Measurements from ENCODE around the gene WDCP. TPM values are rescaled to one million over a fixed set of nuclear protein-coding genes. Genes with fewer than 3 reads are reported as not detected.

The WDCP gene
- total and polyA plus RNA-seq, 2 donors (not counting 3 experiments of a cell fraction or from before 2014, with no cell fraction given), result 9.6 to 15.4 TPM

GRCh38 chr2:24026233-24026632 lies 21.0 kb downstream of the WDCP start:
- H3K9me3 ChIP-seq (replicated peaks; ENCODE audit: control insufficient read depth, insufficient read depth, low read length), result no peaks in the 10 kb centered on the region
- no peak overlapping the region for H3K27ac ChIP-seq (ENCODE audit: insufficient read depth, low read depth, low read length)
- no TSS peak for BruUV-seq (replicated peaks)
- DNase-seq (ENCODE audit: low read depth, low spot score) (no peak), FAIRE-seq (no peak)
- H3K27me3 ChIP-seq (ENCODE audit: control insufficient read depth in 2 of 2, insufficient read depth in 2 of 2, low read length in 2 of 2), result no peaks in the 10 kb centered on the region
- no peak overlapping the region for H3K9ac ChIP-seq (replicated peaks; ENCODE audit: extremely low read depth, insufficient read depth, low read length)
- no peak overlapping the region for H3K4me2 ChIP-seq (ENCODE audit: insufficient read depth, low read length)
- ChIA-PET POLR2A (interaction anchor here (0.6 kb wide), 1 partner anchor 64 kb away, joined by 5 read pairs; no protein-coding TSS in a partner anchor), CTCF (interaction anchor here (1.0 to 1.2 kb wide), 4 partner anchors 11 to 202 kb away, joined by 3 to 5 read pairs (median 3); partner anchors contain the start of gene ATAD2B)
- H2AFZ ChIP-seq (ENCODE audit: low read depth, low read length), result no peak overlapping the region
- H3K4me3 ChIP-seq (replicated peaks in 1 of 3; ENCODE audit: insufficient read depth in 1 of 3, low read depth in 1 of 3, low read length in 3 of 3), result no peak overlapping the region
- no peak for TF ChIP-seq JUN (IDR thresholded peaks at IDR 0.05; ENCODE audit: borderline replicate concordance, insufficient read depth, insufficient read length, low read depth)
- no peak for TF ChIP-seq FOS (IDR thresholded peaks at IDR 0.05; ENCODE audit: borderline replicate concordance, insufficient read depth, low read length)
- no peak for TF ChIP-seq POLR2A (IDR thresholded peaks at IDR 0.05; ENCODE audit: low read depth, low read length)
- TF ChIP-seq MAX (IDR thresholded peaks at IDR 0.05; ENCODE audit: insufficient read depth, insufficient read length), result no peak
- TF ChIP-seq POLR2AphosphoS5 (IDR thresholded peaks at IDR 0.05; ENCODE audit: insufficient read depth, low read depth, low read length), result no peak
- no peak for TF ChIP-seq EZH2 (IDR thresholded peaks at IDR 0.05; ENCODE audit: borderline replicate concordance, low read depth, low read length, severe bottlenecking)
- TF ChIP-seq MYC (IDR thresholded peaks at IDR 0.05; ENCODE audit: low read depth, low read length), result no peak
- TF ChIP-seq CTCF (IDR thresholded peaks at IDR 0.05; ENCODE audit: extremely low read depth in 1 of 2, insufficient read depth in 1 of 2, low read depth in 1 of 2, low read length in 2 of 2), result no peak
- no peak for TF ChIP-seq GATA2 (IDR thresholded peaks at IDR 0.05; ENCODE audit: insufficient read depth, insufficient read length, low read depth, low read length)
- H3K4me1 ChIP-seq (ENCODE audit: control insufficient read depth, extremely low read depth, insufficient read depth, low read length), result no peaks in the 10 kb centered on the region
- dilution Hi-C loops (cut with MboI; ENCODE audit: extremely low pct_ligation_motif_present, low sequenced_read_pairs) (no loop called here), intact Hi-C loops (cut with micrococcal nuclease) (no loop called here)
- H3K79me2 ChIP-seq (ENCODE audit: control insufficient read depth, insufficient read depth, low read length), result no peaks in the 10 kb centered on the region
- no peaks in the 10 kb centered on the region for H3K9me1 ChIP-seq (replicated peaks; ENCODE audit: control insufficient read depth, extremely low read depth, insufficient read depth, low read length)
- peaks cover 7 to 9% of the 10 kb centered on the region in 2 experiments for H3K36me3 ChIP-seq (ENCODE audit: control insufficient read depth in 2 of 2, extremely low read depth in 1 of 2, insufficient read depth in 2 of 2, low read length in 2 of 2)
- no peaks in the 10 kb centered on the region for H4K20me1 ChIP-seq (replicated peaks; ENCODE audit: control insufficient read depth, extremely low read depth, insufficient read depth, low read length)
